ENCODE results near the gene WDFY2. TPM values are rescaled to one million over a fixed set of nuclear protein-coding genes. Genes with fewer than 3 reads are reported as not detected.

WDFY2 gene
- total RNA-seq, 6 experiments from 2014 or later = 11.4 to 15.7 (median 13.4) TPM

DNA sequence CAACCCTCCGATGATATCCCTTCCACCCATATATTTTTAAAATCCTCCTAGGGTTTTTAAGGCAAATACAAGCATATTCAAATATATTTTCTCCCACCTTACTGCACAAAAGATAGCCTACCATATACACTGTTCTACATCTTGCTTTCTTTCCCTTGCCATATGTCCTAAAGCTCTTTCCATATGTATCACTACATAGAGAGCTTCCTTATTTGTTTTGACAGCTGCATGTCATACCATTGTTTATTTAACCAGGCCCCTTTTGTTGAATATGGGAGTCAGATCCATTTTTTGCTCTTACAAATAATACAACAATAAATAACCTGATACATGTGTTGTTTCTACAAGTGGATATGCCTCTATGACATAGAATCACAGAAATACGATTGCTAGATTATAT lies 32.8 kb upstream of the WDFY2 start:
- no peaks in the 10 kb centered on the region for H3K9me3 Mint-ChIP-seq
- H3K36me3 Mint-ChIP-seq (ENCODE audit: low read depth) = no peaks in the 10 kb centered on the region
- peaks cover 8% of the 10 kb centered on the region; the same call in 1 of the 2 replicates for H3K4me1 Mint-ChIP-seq (ENCODE audit: low read depth)
- TF ChIP-seq, protein P1, sequence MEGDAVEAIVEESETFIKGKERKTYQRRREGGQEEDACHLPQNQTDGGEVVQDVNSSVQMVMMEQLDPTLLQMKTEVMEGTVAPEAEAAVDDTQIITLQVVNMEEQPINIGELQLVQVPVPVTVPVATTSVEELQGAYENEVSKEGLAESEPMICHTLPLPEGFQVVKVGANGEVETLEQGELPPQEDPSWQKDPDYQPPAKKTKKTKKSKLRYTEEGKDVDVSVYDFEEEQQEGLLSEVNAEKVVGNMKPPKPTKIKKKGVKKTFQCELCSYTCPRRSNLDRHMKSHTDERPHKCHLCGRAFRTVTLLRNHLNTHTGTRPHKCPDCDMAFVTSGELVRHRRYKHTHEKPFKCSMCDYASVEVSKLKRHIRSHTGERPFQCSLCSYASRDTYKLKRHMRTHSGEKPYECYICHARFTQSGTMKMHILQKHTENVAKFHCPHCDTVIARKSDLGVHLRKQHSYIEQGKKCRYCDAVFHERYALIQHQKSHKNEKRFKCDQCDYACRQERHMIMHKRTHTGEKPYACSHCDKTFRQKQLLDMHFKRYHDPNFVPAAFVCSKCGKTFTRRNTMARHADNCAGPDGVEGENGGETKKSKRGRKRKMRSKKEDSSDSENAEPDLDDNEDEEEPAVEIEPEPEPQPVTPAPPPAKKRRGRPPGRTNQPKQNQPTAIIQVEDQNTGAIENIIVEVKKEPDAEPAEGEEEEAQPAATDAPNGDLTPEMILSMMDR (IDR thresholded peaks at IDR 0.05) = no peak
- no peak for DNase-seq
- H3K27me3 Mint-ChIP-seq (ENCODE audit: insufficient read depth) = no peaks in the 10 kb centered on the region
- no peak overlapping the region for H3K4me3 Mint-ChIP-seq
- H3K27ac Mint-ChIP-seq = no peak overlapping the region

DNA sequence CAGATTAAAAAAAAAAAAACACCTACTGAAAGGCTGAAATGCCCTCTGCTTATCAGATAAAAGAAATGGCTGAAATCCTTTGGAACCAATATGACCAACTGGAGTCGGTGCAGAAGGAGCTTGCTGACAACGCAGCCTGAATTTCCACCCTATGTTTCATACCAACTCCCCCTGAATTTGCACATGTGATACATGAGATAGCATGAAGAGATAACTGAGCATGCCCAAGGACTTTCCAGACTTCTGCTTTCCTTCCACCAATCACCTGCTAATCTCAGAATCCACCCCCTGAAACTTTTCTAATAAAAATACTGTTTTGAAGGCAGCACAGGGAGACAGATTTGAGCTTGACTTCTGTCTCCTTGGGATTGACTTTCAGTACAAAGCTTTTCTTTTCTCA lies 32.2 kb upstream of the WDFY2 start:
- TF ChIP-seq, protein P1 (IDR thresholded peaks at IDR 0.05) = no peak
- H3K27me3 Mint-ChIP-seq (ENCODE audit: insufficient read depth) = no peaks in the 10 kb centered on the region
- H3K4me3 Mint-ChIP-seq = no peak overlapping the region
- peaks cover 14% of the 10 kb centered on the region; the same call in 1 of the 2 replicates for H3K4me1 Mint-ChIP-seq (ENCODE audit: low read depth)
- H3K36me3 Mint-ChIP-seq (ENCODE audit: low read depth) = no peaks in the 10 kb centered on the region
- H3K9me3 Mint-ChIP-seq = no peaks in the 10 kb centered on the region
- no peak for DNase-seq
- H3K27ac Mint-ChIP-seq = no peak overlapping the region

DNA sequence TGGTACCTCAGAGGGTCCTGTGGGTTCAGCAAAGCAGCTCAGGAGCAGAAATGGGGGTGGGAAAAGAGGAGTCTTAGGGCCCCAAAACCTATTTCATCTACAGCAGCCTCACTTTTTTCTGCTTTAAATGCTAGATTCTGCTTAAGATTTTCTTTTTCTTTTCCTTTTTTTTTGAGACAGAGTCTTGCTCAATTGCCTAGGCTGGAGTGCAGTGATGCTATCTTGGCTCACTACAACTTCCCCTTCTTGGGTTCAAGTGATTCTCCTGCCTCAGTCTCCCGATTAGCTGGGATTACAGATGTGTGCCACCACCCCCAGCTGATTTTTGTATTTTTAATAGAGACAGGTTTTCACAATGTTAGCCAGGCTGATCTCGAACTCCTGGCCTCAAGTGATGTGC lies 30.7 kb upstream of the WDFY2 start:
- no peaks in the 10 kb centered on the region for H3K36me3 Mint-ChIP-seq (ENCODE audit: low read depth)
- peaks cover 29% of the 10 kb centered on the region for H3K4me1 Mint-ChIP-seq (ENCODE audit: low read depth)
- no peaks in the 10 kb centered on the region for H3K9me3 Mint-ChIP-seq
- TF ChIP-seq, protein P1 (IDR thresholded peaks at IDR 0.05) = no peak
- H3K27me3 Mint-ChIP-seq (ENCODE audit: insufficient read depth) = no peaks in the 10 kb centered on the region
- H3K27ac Mint-ChIP-seq = no peak overlapping the region
- DNase-seq = no peak
- H3K4me3 Mint-ChIP-seq = no peak overlapping the region

DNA sequence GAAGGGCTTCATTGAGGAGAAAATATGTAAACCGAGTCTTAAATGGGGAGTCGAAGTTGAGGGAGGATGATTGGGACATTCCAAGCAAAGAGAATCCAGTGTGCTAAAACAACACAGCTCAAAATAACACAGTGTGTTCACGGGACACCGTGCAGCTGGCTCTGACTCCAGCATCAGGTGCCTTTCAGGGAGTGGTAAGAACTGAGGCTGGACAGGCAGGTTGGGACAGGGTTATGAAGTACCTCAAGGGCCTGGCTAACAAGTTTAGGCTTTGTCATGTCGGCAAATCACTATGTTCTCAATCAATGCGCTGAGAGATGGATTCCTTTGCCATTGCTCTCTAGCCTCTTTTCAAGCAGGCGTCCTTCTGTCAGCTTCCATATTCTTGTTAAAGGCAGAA lies 27.5 kb upstream of the WDFY2 start:
- Mint-ChIP-seq H3K9me3 (no peaks in the 10 kb centered on the region), H3K36me3 (ENCODE audit: low read depth) (no peaks in the 10 kb centered on the region), H3K27ac (peak overlapping the region; percentile 90), H3K4me3 (no peak overlapping the region; the same call in 1 of the 2 replicates), H3K4me1 (ENCODE audit: low read depth) (peaks cover 38% of the 10 kb centered on the region), H3K27me3 (ENCODE audit: insufficient read depth) (no peaks in the 10 kb centered on the region)
- TF ChIP-seq, protein P1 (IDR thresholded peaks at IDR 0.05) = no peak
- no peak for DNase-seq

DNA sequence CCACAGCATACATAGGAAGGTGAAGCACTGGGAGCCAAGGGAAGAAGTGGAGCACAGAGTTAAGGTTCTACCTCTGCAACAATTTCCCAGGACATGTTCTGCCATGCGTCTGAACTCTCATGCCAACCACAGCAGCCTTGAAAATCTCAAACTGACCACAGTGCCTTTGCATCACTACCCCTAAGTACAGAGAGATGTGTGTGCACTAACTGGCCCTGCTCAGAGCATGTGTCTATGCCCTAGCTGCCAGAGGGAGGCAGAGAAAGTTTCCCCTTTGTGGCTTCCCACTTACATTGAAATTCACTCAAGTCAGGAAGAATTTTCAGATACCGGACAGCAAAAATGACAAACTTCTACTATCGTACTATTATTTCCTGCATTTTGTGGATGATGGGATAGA lies 26.8 kb upstream of the WDFY2 start:
- Mint-ChIP-seq H3K27ac (peak overlapping the region; percentile 90), H3K27me3 (ENCODE audit: insufficient read depth) (no peaks in the 10 kb centered on the region), H3K36me3 (ENCODE audit: low read depth) (no peaks in the 10 kb centered on the region), H3K4me3 (peak overlapping the region; percentile 80), H3K4me1 (ENCODE audit: low read depth) (peaks cover 40% of the 10 kb centered on the region), H3K9me3 (no peaks in the 10 kb centered on the region)
- no peak for DNase-seq
- TF ChIP-seq, protein P1 (IDR thresholded peaks at IDR 0.05) = no peak
